ENCODE data around the gene KCTD20.

The KCTD20 gene

GRCh38 chr6:36525346-36525745, 82.5 kb downstream of the KCTD20 start:
- in situ Hi-C loops (cut with MboI; ENCODE audit: low sequenced_read_pairs): no loop called here

DNA sequence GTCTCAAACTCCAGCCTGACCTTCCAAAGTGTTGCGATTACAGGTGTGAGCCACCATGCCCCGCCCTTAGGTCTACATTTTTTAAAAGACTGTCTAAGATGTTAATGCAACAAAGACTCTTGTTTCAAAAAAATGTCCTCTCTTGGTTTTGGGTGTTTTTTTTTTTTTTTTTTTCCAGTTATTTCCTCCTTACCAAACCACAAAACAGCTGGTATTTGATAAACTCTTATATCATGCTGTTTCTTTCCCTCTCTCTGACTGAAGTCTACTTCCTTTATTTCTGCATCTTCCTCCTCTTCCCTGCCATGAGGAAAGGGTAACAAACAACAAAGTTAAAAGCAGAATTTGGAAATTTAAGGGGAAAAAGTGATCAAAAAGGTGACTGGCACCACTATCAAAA, 83.3 kb downstream of the KCTD20 start:
- in situ Hi-C loops (cut with MboI; ENCODE audit: low sequenced_read_pairs): no loop called here

- in situ Hi-C loops (cut with MboI; ENCODE audit: low sequenced_read_pairs): no loop called here
Measured at GRCh38 chr6:36533321-36533720, 90.5 kb downstream of the KCTD20 start.

DNA sequence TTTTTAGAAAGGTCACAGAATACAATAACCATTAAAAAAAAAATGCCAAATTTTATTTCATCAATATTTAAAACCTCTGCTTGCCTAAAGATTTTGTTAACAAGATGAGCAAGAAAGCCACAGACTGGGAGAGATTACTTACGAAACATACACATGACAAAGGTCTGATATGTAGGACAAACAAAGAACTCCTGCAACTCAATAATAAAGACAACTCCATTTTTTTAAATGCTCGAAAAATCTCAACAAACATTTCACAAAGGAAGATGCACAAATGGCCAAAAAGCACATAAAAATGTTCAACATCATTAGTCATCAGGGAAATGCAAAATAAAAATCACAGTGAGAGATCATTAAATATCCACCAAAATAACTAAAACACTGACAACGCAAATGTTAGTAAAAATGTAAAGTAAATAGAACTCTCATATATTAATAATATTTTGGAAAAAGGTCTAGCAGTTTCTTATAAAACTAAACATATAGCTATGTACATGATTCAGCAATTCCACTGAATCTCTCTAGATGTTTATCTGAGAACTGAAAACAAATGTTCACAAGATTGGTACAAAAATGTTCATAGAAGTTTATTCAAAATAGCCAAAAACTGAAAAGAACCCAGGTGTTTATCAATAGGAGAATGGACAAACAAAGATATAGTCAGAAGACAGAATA, 94.2 kb downstream of the KCTD20 start:
- in situ Hi-C loops (cut with MboI; ENCODE audit: low sequenced_read_pairs): no loop called here

GRCh38 chr6:36539814-36540568, 97.2 kb downstream of the KCTD20 start:
- in situ Hi-C loops (cut with MboI; ENCODE audit: low sequenced_read_pairs): no loop called here
